B cell (primary cell): ENCODE data around the gene ZNRF2. TPM values are rescaled to one million over a fixed set of nuclear protein-coding genes. Genes with fewer than 3 reads are reported as not detected.

Experiments used
- ATAC-seq: fragments of 200-7000 bp; cut with Tn5 transposase; one replicate; pipeline ENCODE4 v1.10.0; 2021; ENCODE audit warnings: low read depth, mild to moderate bottlenecking, moderate number of reproducible peaks, moderate library complexity
- CTCF ChIA-PET: fragments of 350-600 bp; sonication (Branson Sonifier 250); formaldehyde crosslinking; loops from one replicate; lab custom pipeline; 2021; ENCODE audit warnings: antibody characterized with exemption, inconsistent platforms; lab: Charles Lee
- POLR2A ChIA-PET: fragments of 350-600 bp; sonication (Branson Sonifier 250); formaldehyde crosslinking; loops from one replicate; lab custom pipeline; 2021; ENCODE audit warnings: antibody characterized with exemption; lab: Charles Lee
- DNase-seq: peaks from one replicate; pipeline ENCODE4 v3.0.0; 2013
- H2AFZ ChIP-seq: 2 replicates; pipeline ENCODE4 v1.6.1; 2012; ENCODE audit warnings: mild to moderate bottlenecking, low read depth, low read length; ENCODE audit not compliant: insufficient read depth, poor library complexity, severe bottlenecking
- H3K27ac ChIP-seq, 2 donors: 1 replicate in 1 of 2; 2 replicates in 1 of 2; pipeline ENCODE4 v1.5.1; 2012 to 2013; ENCODE audit warnings: low read length in 2 of 2, mild to moderate bottlenecking in 2 of 2, moderate library complexity in 1 of 2
- H3K27me3 ChIP-seq, 4 experiments: fragments of 200-600 bp in 1 of 4; sonication (generic) in 1 of 4; replicated peaks in 1 of 4; 1 replicate in 2 of 4; 2 replicates in 2 of 4; pipeline versions ENCODE4 v1.6.1 to v1.7.0; 2013 to 2016; ENCODE audit warnings: low read length in 3 of 4, mild to moderate bottlenecking in 2 of 4, mixed read lengths in 1 of 4, moderate library complexity in 1 of 4; ENCODE audit not compliant: insufficient read depth in 4 of 4, control insufficient read depth in 3 of 4; ENCODE audit errors: control extremely low read depth in 1 of 4
- H3K36me3 ChIP-seq, 2 experiments: replicated peaks in 1 of 2; 1 replicate in 1 of 2; 2 replicates in 1 of 2; pipeline versions ENCODE4 v1.6.1 to v1.7.1; 2013; ENCODE audit warnings: low read length in 1 of 2; ENCODE audit not compliant: insufficient read depth in 2 of 2, control insufficient read depth in 1 of 2; ENCODE audit errors: control extremely low read depth in 1 of 2, extremely low read depth in 1 of 2
- H3K4me1 ChIP-seq, 2 donors: fragments of 200-600 bp in 1 of 2; sonication (generic) in 1 of 2; 1 replicate in 1 of 2; 2 replicates in 1 of 2; pipeline versions ENCODE4 v1.5.1 to v1.6.1; 2013 to 2017; ENCODE audit warnings: low read length in 2 of 2; ENCODE audit not compliant: control insufficient read depth in 2 of 2, insufficient read depth in 2 of 2
- H3K4me2 ChIP-seq: replicated peaks from 2 replicates; pipeline ENCODE3; 2012; ENCODE audit warnings: mild to moderate bottlenecking, low read depth, low read length; ENCODE audit not compliant: poor library complexity, severe bottlenecking
- H3K4me3 ChIP-seq, 5 experiments: fragments of 200-600 bp in 1 of 5; sonication (generic) in 1 of 5; 1 replicate in 3 of 5; 2 replicates in 2 of 5; pipeline versions ENCODE4 v1.5.1 to v1.7.0; 2011 to 2016; ENCODE audit warnings: low read length in 4 of 5, mild to moderate bottlenecking in 4 of 5, low read depth in 2 of 5, control low read depth in 1 of 5, moderate library complexity in 1 of 5; ENCODE audit not compliant: insufficient read depth in 1 of 5; ENCODE audit errors: control extremely low read depth in 1 of 5, extremely low read depth in 1 of 5
- H3K79me2 ChIP-seq: fragments of 200-600 bp; sonication (generic); one replicate; pipeline ENCODE4 v1.6.0; 2016; ENCODE audit warnings: low read length; ENCODE audit not compliant: control insufficient read depth, insufficient read depth
- H3K9ac ChIP-seq: fragments of 200-600 bp; sonication (generic); 2 replicates; pipeline ENCODE4 v1.6.1; 2017; ENCODE audit warnings: mild to moderate bottlenecking, low read length, moderate library complexity
- H3K9me3 ChIP-seq, 3 donors: one replicate each; pipeline versions ENCODE4 v1.6.1 to v1.7.1; 2013; ENCODE audit warnings: low read length in 2 of 3; ENCODE audit not compliant: control insufficient read depth in 2 of 3, insufficient read depth in 1 of 3; ENCODE audit errors: control extremely low read depth in 1 of 3
- H4K20me1 ChIP-seq: 2 replicates; pipeline ENCODE4 v1.6.0; 2012; ENCODE audit warnings: mild to moderate bottlenecking, low read length; ENCODE audit not compliant: insufficient read depth, control insufficient read depth, poor library complexity, severe bottlenecking
- H3K27ac Mint-ChIP-seq: one replicate; pipeline ENCODE4 v1.8.0; 2021; ENCODE audit warnings: mixed read lengths
- H3K27me3 Mint-ChIP-seq: one replicate; pipeline ENCODE4 v1.8.0; 2021; ENCODE audit warnings: mixed read lengths
- H3K4me1 Mint-ChIP-seq: one replicate; pipeline ENCODE4 v1.8.0; 2021; ENCODE audit warnings: mixed read lengths
- H3K4me3 Mint-ChIP-seq: one replicate; pipeline ENCODE4 v1.8.0; 2021; ENCODE audit warnings: mixed read lengths
- H3K9me3 Mint-ChIP-seq: one replicate; pipeline ENCODE4 v1.8.0; 2022; ENCODE audit warnings: mixed read lengths; ENCODE audit not compliant: insufficient read depth
- CTCF ChIP-seq: fragments of 200-600 bp; IDR thresholded peaks from one replicate; pipeline ENCODE4 v1.8.0; 2022; ENCODE audit warnings: antibody characterized with exemption, mild to moderate bottlenecking
- EZH2 ChIP-seq: IDR thresholded peaks from 2 replicates; pipeline ENCODE4 v1.6.1; 2012; ENCODE audit warnings: borderline replicate concordance, low read depth, mild to moderate bottlenecking, moderate library complexity, low read length; ENCODE audit not compliant: insufficient read depth, poor library complexity, severe bottlenecking
- WGBS: methylation state at CpG from one replicate; pipeline ENCODE4 v1.1.5; 2013; ENCODE audit warnings: missing lambda C conversion rate; ENCODE audit not compliant: insufficient coverage; 5-methylcytosine and 5-hydroxymethylcytosine counted together
- intact Hi-C: fragments of 100-400 bp; cut with micrococcal nuclease; formaldehyde crosslinking; loops from one replicate; pipeline ENCODE4 v1.10.0; 2022
- polyA plus RNA-seq: library from polyadenylated mRNA; depleted of rRNA; stranded (reverse); fragments of >200 nt; gene quantifications from 2 replicates; pipeline ENCODE4 v1.2.3, GENCODE V29; 2012
- small RNA-seq: library from RNA; depleted of rRNA; stranded (forward); fragments of <200 nt; gene quantifications from one replicate; pipeline ENCODE3, GENCODE V24; 2012; ENCODE audit warnings: low replicate concordance, low read depth; ENCODE audit not compliant: insufficient read length
- total RNA-seq, 2 donors: library from RNA; stranded (reverse); fragments of 120-200 nt in 1 of 2; gene quantifications; 1 replicate in 1 of 2; 2 replicates in 1 of 2; pipeline versions ENCODE4 v1.2.3 to v1.2.4, GENCODE V29; 2013 to 2022

ZNRF2 gene
- total and polyA plus RNA-seq, 2 donors (not counting 1 experiment from before 2014, with no cell fraction given), result 6.4 to 32.0 TPM

DNA sequence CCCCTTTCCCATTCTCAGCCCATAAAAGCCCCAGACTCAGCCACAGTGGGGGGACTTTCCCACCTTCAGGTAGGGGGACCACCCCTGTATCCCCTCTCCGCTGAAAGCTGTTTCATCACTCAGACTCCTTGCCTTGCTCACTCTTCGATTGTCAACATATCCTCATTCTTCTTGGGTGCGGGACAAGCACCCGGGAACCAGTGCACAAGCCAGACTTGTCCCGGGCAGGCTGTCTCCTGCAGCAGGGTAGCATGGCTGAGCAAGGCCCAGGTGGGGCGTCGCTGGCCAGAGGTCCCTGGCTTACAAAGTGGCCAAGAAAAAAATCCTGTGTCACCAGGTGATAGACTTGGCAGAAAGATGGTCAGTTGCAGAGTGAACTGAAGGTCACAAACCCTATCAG, 129.5 kb downstream of the ZNRF2 start:
- H3K4me1 Mint-ChIP-seq, result peaks cover 35% of the 10 kb centered on the region
- no peaks in the 10 kb centered on the region for H3K79me2 ChIP-seq
- H3K9me3 Mint-ChIP-seq, result no peaks in the 10 kb centered on the region
- H2AFZ ChIP-seq, result no peak overlapping the region
- no peaks in the 10 kb centered on the region for H3K27me3 Mint-ChIP-seq
- TF ChIP-seq CTCF, result no peak
- TF ChIP-seq EZH2, result no peak
- 95% methylated on average over 7 of the region's 7 CpGs for WGBS
- no peak overlapping the region for H3K4me3 ChIP-seq
- no peak overlapping the region for H3K4me2 ChIP-seq
- POLR2A ChIA-PET, result no interaction called here
- H3K4me3 Mint-ChIP-seq, result no peak overlapping the region
- intact Hi-C loops, result loop anchor here (2.0 to 10.0 kb wide), 2 partner anchors 139 to 249 kb away; no protein-coding TSS in a partner anchor
- no peaks in the 10 kb centered on the region for H3K36me3 ChIP-seq
- CTCF ChIA-PET, result interaction anchor here (1.0 to 6.7 kb wide), 3 partner anchors 13 to 136 kb away, joined by 3 to 45 read pairs (median 4); no protein-coding TSS in a partner anchor
- H3K27ac Mint-ChIP-seq, result no peak overlapping the region
- no peaks in the 10 kb centered on the region for H3K27me3 ChIP-seq
- no peak overlapping the region for H3K27ac ChIP-seq
- ATAC-seq, result no peak
- H3K9ac ChIP-seq, result no peak overlapping the region
- no peaks in the 10 kb centered on the region for H4K20me1 ChIP-seq
- peaks cover 1 to 11% (median 9%) of the 10 kb centered on the region in 3 donors for H3K9me3 ChIP-seq
- H3K4me1 ChIP-seq, result peaks cover 26 to 32% of the 10 kb centered on the region in 2 donors
- DNase-seq, result no peak

Small RNA genes lying within 50 kb of the gene (small RNA-seq; reads per million reads assigned to genes)
- not detected for gene MIR550A1

Other genes starting within 250 kb of the ZNRF2 start
- 13.9 and 16.5 TPM in 2 replicates for gene MTURN, start 149.6 kb upstream of the ZNRF2 start, total RNA-seq
- 4.5 and 14.2 TPM in 2 replicates for gene MTURN, start 149.6 kb upstream of the ZNRF2 start, polyA plus RNA-seq
- gene NOD1, start 194.2 kb downstream of the ZNRF2 start, total RNA-seq, result 28.8 and 31.2 TPM in 2 replicates
- gene NOD1, start 194.2 kb downstream of the ZNRF2 start, polyA plus RNA-seq, result 20.6 and 30.7 TPM in 2 replicates
- gene GGCT, start 220.2 kb downstream of the ZNRF2 start, total RNA-seq, result 12.5 and 12.6 TPM in 2 replicates
- 8.1 and 10.0 TPM in 2 replicates for gene GGCT, start 220.2 kb downstream of the ZNRF2 start, polyA plus RNA-seq